SK-N-SH (cell line): ENCODE data around the gene AP1S3. TPM values are rescaled to one million over a fixed set of nuclear protein-coding genes. Genes with fewer than 3 reads are reported as not detected.

Experiments
- CTCF ChIA-PET: fragments of 300-600, 350-600 bp; formaldehyde crosslinking; extraction: SDS; loops from one replicate; lab custom pipeline; 2021; lab: Yijun Ruan, JAX
- POLR2A ChIA-PET: fragments of 350-600 bp; sonication (Branson Sonifier 250); formaldehyde crosslinking; extraction: SDS; loops from one replicate; lab custom pipeline; 2020; ENCODE audit warnings: antibody characterized with exemption, inconsistent platforms; lab: Yijun Ruan, JAX
- DNase-seq: peaks from one replicate; pipeline ENCODE4 v3.0.0; 2012
- H2AFZ ChIP-seq: fragments of 200-600 bp; sonication (generic); 2 replicates; pipeline ENCODE4 v1.8.1; 2016; ENCODE audit warnings: antibody characterized with exemption, mild to moderate bottlenecking, low read depth
- H3F3A ChIP-seq: fragments of 200-600 bp; sonication (generic); replicated peaks from 2 replicates; pipeline ENCODE3; 2016; ENCODE audit warnings: antibody characterized with exemption, mild to moderate bottlenecking; ENCODE audit not compliant: insufficient read depth
- H3K27ac ChIP-seq, 2 experiments: fragments of 200-500 bp in 1 of 2; fragments of 200-600 bp in 1 of 2; sonication (Bioruptor generic) in 1 of 2; sonication (generic), shearing (Covaris generic) in 1 of 2; 2 replicates each; pipeline versions ENCODE4 v1.5.1 to v1.6.1; 2014 to 2016; ENCODE audit warnings: low read depth in 2 of 2, inconsistent platforms in 1 of 2, low read length in 1 of 2, mild to moderate bottlenecking in 1 of 2, mixed read lengths in 1 of 2
- H3K27me3 ChIP-seq: fragments of 200-600 bp; sonication (generic), shearing (Covaris generic); 2 replicates; pipeline ENCODE4 v1.6.1; 2016; ENCODE audit warnings: mixed run types; ENCODE audit not compliant: insufficient read depth
- H3K36me3 ChIP-seq, 2 experiments: fragments of 200-500 bp in 1 of 2; fragments of 200-600 bp in 1 of 2; sonication (Bioruptor generic) in 1 of 2; sonication (generic) in 1 of 2; replicated peaks in 1 of 2; 2 replicates each; pipeline versions ENCODE3 to v1.5.1; 2014 to 2016; ENCODE audit warnings: low read length in 1 of 2, mild to moderate bottlenecking in 1 of 2; ENCODE audit not compliant: insufficient read depth in 2 of 2, control insufficient read depth in 1 of 2
- H3K4me1 ChIP-seq, 2 experiments: fragments of 200-500 bp in 1 of 2; fragments of 200-600 bp in 1 of 2; sonication (Bioruptor generic) in 1 of 2; sonication (generic), shearing (Covaris generic) in 1 of 2; 2 replicates each; pipeline versions ENCODE4 v1.5.1 to v1.6.1; 2014 to 2016; ENCODE audit warnings: low read depth in 1 of 2, low read length in 1 of 2, mixed run types in 1 of 2; ENCODE audit not compliant: insufficient read depth in 2 of 2, control insufficient read depth in 1 of 2
- H3K4me2 ChIP-seq: fragments of 200-600 bp; sonication (generic), shearing (Covaris generic); 2 replicates; pipeline ENCODE4 v1.6.1; 2017; ENCODE audit warnings: mixed run types
- H3K4me3 ChIP-seq, 2 experiments: fragments of 200-500 bp in 1 of 2; fragments of 200-600 bp in 1 of 2; sonication (Bioruptor generic) in 1 of 2; sonication (generic), shearing (Covaris generic) in 1 of 2; 2 replicates each; pipeline versions ENCODE4 v1.5.1 to v1.8.1; 2014 to 2016; ENCODE audit warnings: low read depth in 2 of 2, inconsistent platforms in 1 of 2, low read length in 1 of 2, mild to moderate bottlenecking in 1 of 2, mixed read lengths in 1 of 2, moderate library complexity in 1 of 2
- H3K79me2 ChIP-seq: fragments of 200-600 bp; sonication (generic); 2 replicates; pipeline ENCODE4 v1.8.1; 2017; ENCODE audit warnings: mild to moderate bottlenecking; ENCODE audit not compliant: insufficient read depth
- H3K9ac ChIP-seq: fragments of 200-600 bp; sonication (generic); 2 replicates; pipeline ENCODE4 v1.6.1; 2017; ENCODE audit warnings: mixed run types
- H3K9me2 ChIP-seq: fragments of 200-600 bp; sonication (generic); 2 replicates; pipeline ENCODE4 v1.6.1; 2017; ENCODE audit warnings: mixed run types
- H3K9me3 ChIP-seq: fragments of 200-600 bp; sonication (generic); 2 replicates; pipeline ENCODE4 v1.6.1; 2017; ENCODE audit warnings: mixed run types, mild to moderate bottlenecking, moderate library complexity
- H4K20me1 ChIP-seq: fragments of 200-600 bp; sonication (generic); 2 replicates; pipeline ENCODE4 v1.6.1; 2017; ENCODE audit warnings: mild to moderate bottlenecking, mixed run types; ENCODE audit not compliant: insufficient read depth
- EP300 ChIP-seq, 2 experiments: IDR thresholded peaks; 2 replicates each; pipeline versions ENCODE4 v1.4.0 to v1.6.1; 2012; ENCODE audit warnings: borderline replicate concordance in 1 of 2, low read depth in 1 of 2, low read length in 1 of 2
- FOSL2 ChIP-seq: IDR thresholded peaks from 2 replicates; pipeline ENCODE4 v1.4.0; 2012; ENCODE audit warnings: low read depth, mild to moderate bottlenecking, moderate library complexity, borderline replicate concordance
- GATA2 ChIP-seq: sonication (generic); formaldehyde crosslinking; IDR thresholded peaks from 2 replicates; pipeline ENCODE4 v1.5.0; 2020; ENCODE audit warnings: mild to moderate bottlenecking, missing genetic modification reagents
- MXI1 ChIP-seq: IDR thresholded peaks from 2 replicates; pipeline ENCODE4 v1.6.1; 2012; ENCODE audit warnings: mild to moderate bottlenecking, low read depth, low read length, improper control_type of control experiment
- NFIC ChIP-seq: IDR thresholded peaks from 2 replicates; pipeline ENCODE4 v1.4.0; 2012; ENCODE audit warnings: borderline replicate concordance
- NRF1 ChIP-seq: IDR thresholded peaks from 2 replicates; pipeline ENCODE4 v1.6.1; 2012; ENCODE audit warnings: low read depth, mild to moderate bottlenecking, low read length
- RFX5 ChIP-seq: IDR thresholded peaks from 2 replicates; pipeline ENCODE4 v1.6.1; 2012; ENCODE audit warnings: mild to moderate bottlenecking, improper control_type of control experiment, low read length
- SIN3A ChIP-seq: IDR thresholded peaks from 2 replicates; pipeline ENCODE4 v1.6.1; 2012; ENCODE audit warnings: low read depth, mild to moderate bottlenecking, low read length, moderate library complexity, borderline replicate concordance
- TCF12 ChIP-seq: IDR thresholded peaks from 2 replicates; pipeline ENCODE4 v1.4.0; 2012
- WGBS: methylation state at CpG from one replicate; pipeline ENCODE4 v1.1.6; 2017; ENCODE audit warnings: low lambda C conversion rate; 5-methylcytosine and 5-hydroxymethylcytosine counted together
- polyA plus RNA-seq, 3 experiments: library from polyadenylated mRNA; depleted of rRNA; stranded (reverse); fragments of >200 nt; gene quantifications; 2 replicates each; pipeline ENCODE4 v1.2.3, GENCODE V29; 2012
- TF ChIP-seq, protein P1 (sequence below): IDR thresholded peaks from 2 replicates; pipeline ENCODE4; 2012
- TF ChIP-seq, protein P2 (sequence below): fragments of 150-350 bp; IDR thresholded peaks from 2 replicates; pipeline ENCODE4 v1.6.1; 2017; ENCODE audit warnings: antibody characterized with exemption, low read length, low read depth, borderline replicate concordance

AP1S3 gene
- polyA plus RNA-seq, 1 of the 3 experiments (the other 2 are of a cell fraction): 4.8 TPM

DNA sequence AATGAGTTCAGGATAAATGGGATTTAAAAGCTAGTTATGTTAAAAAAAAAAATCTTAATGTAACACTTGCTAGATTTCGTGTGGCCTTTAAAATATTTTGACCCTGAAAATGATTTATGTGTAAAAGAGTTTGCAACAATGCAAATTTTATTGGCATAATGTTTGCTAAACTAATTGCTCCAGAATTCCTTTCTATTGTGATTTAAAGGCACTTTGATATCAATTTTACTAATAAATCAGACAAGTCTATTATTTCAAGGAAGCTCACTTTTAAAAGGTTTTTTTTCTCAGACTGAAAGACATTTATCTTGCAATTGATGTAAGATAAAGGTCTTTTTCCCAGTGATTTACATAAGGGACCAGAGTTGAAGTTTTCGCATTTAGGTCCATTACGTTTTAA is 17.5 kb downstream of the AP1S3 start (continued):
- no peak for TF ChIP-seq FOSL2
- no peak for TF ChIP-seq GATA2 (CRISPR knock-in tag)
- TF ChIP-seq EP300 (IDR thresholded peaks at IDR 0.05; ENCODE audit: borderline replicate concordance in 1 of 2, low read depth in 1 of 2, low read length in 1 of 2): no peak
- TF ChIP-seq SIN3A: no peak
- TF ChIP-seq, protein P1, sequence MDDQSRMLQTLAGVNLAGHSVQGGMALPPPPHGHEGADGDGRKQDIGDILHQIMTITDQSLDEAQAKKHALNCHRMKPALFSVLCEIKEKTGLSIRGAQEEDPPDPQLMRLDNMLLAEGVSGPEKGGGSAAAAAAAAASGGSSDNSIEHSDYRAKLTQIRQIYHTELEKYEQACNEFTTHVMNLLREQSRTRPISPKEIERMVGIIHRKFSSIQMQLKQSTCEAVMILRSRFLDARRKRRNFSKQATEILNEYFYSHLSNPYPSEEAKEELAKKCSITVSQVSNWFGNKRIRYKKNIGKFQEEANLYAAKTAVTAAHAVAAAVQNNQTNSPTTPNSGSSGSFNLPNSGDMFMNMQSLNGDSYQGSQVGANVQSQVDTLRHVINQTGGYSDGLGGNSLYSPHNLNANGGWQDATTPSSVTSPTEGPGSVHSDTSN: no peak
- no peak for TF ChIP-seq RFX5
- TF ChIP-seq, protein P2, sequence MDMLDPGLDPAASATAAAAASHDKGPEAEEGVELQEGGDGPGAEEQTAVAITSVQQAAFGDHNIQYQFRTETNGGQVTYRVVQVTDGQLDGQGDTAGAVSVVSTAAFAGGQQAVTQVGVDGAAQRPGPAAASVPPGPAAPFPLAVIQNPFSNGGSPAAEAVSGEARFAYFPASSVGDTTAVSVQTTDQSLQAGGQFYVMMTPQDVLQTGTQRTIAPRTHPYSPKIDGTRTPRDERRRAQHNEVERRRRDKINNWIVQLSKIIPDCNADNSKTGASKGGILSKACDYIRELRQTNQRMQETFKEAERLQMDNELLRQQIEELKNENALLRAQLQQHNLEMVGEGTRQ: no peak
- TF ChIP-seq NFIC: no peak
- TF ChIP-seq MXI1: no peak

DNA sequence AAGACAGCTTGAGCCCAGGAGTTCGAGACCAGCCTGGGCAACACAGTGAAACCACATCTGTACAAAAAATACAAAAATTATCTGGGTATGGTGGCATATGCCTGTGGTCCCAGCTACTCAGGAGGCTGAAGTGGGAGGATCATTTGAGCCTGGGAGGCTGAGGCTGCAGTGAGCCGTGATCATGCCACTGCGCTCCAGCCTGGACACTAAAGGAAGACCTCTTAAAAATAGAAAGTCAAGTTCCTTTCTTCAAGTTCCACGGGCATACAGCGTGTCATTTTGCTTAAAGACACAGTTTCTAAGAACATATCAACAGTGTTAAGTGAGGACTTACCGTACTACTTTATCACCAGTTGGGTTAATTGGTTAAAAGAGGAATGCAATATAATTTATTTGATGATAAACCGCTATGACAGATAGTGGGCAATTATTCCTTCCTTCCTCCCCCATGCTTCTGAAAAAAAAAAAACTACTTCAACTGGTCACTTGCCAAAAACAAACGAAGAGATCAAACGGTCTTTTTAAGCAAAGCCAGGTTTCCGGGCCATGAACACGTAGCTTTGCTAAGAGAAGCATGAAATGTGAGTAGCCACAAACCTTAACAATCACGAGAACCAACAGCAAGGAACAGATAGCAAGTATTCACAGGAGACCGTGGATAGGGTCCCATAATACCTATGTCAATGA is 21.4 kb downstream of the AP1S3 start:
- POLR2A ChIA-PET: no interaction called here
- WGBS: 63% methylated on average over 13 of the region's 13 CpGs
- Histone ChIP-seq H3K9me3 (no peaks in the 10 kb centered on the region), H3K27ac (peak overlapping the region in 1 of 2 experiments; percentile 71; a peak in 2 of 4 replicates), H3K9ac (peak overlapping the region; percentile 2; the same call in 1 of the 2 replicates), H3F3A (peaks cover 9% of the 10 kb centered on the region), H3K4me1 (peaks cover 5 to 43% of the 10 kb centered on the region in 2 experiments; a peak in 2 of 4 replicates), H4K20me1 (no peaks in the 10 kb centered on the region), H3K27me3 (no peaks in the 10 kb centered on the region), H3K4me2 (0 out of 2 replicates have a peak overlapping the region, but pooled peaks have one; percentile 51), H3K36me3 (no peaks in the 10 kb centered on the region), H3K9me2 (no peaks in the 10 kb centered on the region)
- no peak for DNase-seq
- CTCF ChIA-PET: interaction anchor here (1.2 kb wide), 1 partner anchor 18 kb away, joined by 3 read pairs; no protein-coding TSS in a partner anchor
- TF ChIP-seq TCF12: peak; percentile 55; the same call in 1 of the 2 replicates
- no peak for TF ChIP-seq NRF1
- TF ChIP-seq NFIC: peak; percentile 60; the same call in 1 of the 2 replicates
- TF ChIP-seq, protein P1: peak; percentile 39
- TF ChIP-seq, all 33 proteins: peak for 3
- Histone ChIP-seq H3K79me2 (peaks cover 14% of the 10 kb centered on the region; the same call in 1 of the 2 replicates), H3K4me3 (no peak overlapping the region), H2AFZ (no peak overlapping the region)
